ENCODE results near the gene GNL3.
"Not testable (repeated sequence)": the region's sequence is repeated elsewhere in the genome, so short reads cannot be mapped to it uniquely, and the experiment has no call there.

DNA sequence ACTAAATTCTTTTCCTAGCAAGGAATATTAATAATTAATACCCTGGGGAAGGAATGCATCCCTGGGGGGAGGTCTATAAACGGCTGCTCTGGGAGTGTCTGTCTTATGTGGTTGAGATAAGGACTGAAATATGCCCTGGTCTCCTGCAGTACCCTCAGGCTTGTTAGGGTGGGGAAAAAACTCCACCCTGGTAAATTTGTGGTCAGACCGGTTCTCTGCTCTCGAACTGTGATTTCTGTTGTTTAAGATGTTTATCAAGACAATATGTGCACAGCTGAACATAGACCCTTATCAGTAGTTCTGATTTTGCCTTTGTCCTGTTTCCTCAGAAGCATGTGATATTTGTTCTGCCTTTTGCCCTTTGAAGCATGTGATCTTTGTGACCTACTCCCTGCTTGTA is 42.9 kb downstream of the GNL3 start:
- TF ChIP-seq, protein P1, sequence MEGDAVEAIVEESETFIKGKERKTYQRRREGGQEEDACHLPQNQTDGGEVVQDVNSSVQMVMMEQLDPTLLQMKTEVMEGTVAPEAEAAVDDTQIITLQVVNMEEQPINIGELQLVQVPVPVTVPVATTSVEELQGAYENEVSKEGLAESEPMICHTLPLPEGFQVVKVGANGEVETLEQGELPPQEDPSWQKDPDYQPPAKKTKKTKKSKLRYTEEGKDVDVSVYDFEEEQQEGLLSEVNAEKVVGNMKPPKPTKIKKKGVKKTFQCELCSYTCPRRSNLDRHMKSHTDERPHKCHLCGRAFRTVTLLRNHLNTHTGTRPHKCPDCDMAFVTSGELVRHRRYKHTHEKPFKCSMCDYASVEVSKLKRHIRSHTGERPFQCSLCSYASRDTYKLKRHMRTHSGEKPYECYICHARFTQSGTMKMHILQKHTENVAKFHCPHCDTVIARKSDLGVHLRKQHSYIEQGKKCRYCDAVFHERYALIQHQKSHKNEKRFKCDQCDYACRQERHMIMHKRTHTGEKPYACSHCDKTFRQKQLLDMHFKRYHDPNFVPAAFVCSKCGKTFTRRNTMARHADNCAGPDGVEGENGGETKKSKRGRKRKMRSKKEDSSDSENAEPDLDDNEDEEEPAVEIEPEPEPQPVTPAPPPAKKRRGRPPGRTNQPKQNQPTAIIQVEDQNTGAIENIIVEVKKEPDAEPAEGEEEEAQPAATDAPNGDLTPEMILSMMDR (conservative IDR thresholded peaks at IDR 0.05; ENCODE audit: low read length), result not testable (repeated sequence)
- not testable (repeated sequence) for TF ChIP-seq EZH2phosphoT487 (IDR thresholded peaks at IDR 0.05; ENCODE audit: borderline replicate concordance, low read depth, low read length)

Measured in OCI-LY7 (cell line).